ENCODE results near the gene ZNF85.
A peak's percentile ranks its signal among the peaks of the same experiment; 100 is the strongest.
"Not testable (repeated sequence)": the region's sequence is repeated elsewhere in the genome, so short reads cannot be mapped to it uniquely, and the experiment has no call there.

ZNF85 gene

DNA sequence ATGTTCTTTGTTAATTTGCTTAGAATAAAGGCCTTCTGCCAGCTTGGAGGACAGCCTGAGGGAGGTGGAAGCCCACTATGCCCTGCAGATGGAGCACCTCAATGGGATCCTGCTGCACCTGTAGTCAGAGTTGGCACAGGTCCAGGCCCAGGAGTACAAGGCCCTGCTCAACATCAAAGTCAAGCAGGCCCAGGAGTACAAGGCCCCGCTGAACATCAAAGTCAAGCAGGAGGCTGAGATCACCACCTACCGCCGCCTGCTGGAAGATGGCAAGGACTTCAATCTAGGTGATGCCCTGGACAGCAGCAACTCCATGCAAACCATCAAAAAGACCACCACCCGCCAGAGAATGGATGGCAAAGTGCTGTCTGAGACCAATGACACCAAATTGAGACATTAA is 41.7 kb downstream of the ZNF85 start:
- TF ChIP-seq SUZ12 (IDR thresholded peaks at IDR 0.05; ENCODE audit: extremely low read depth, insufficient read depth, insufficient read length): no peak
- no peak for TF ChIP-seq YY1 (IDR thresholded peaks at IDR 0.05; ENCODE audit: insufficient read depth, insufficient read length)
- Histone ChIP-seq H3K4me3 (ENCODE audit: insufficient read length, low read depth) (no peak overlapping the region), H3K27me3 (ENCODE audit: insufficient read depth, insufficient read length) (no peaks in the 10 kb centered on the region), H3K9me3 (ENCODE audit: insufficient read depth, low read length) (0 out of 2 replicates have a peak, but pooled peaks cover 3% of the 10 kb centered on the region), H3K36me3 (ENCODE audit: insufficient read depth, insufficient read length, low read length) (no peaks in the 10 kb centered on the region), H3K4me1 (ENCODE audit: insufficient read depth, insufficient read length) (no peaks in the 10 kb centered on the region), H3K9ac (ENCODE audit: insufficient read length, low read depth) (no peak overlapping the region)
- DNase-seq (ENCODE audit: low read depth, low spot score): no peak

GRCh38 chr19:20968092-20968491 is 45.0 kb downstream of the ZNF85 start:
- 0 out of 2 replicates have a peak, but pooled peaks cover 3% of the 10 kb centered on the region for H3K9me3 ChIP-seq (ENCODE audit: insufficient read depth, low read length)
- TF ChIP-seq ZNF274 (IDR thresholded peaks at IDR 0.05; ENCODE audit: low read depth, low read length) (no peak), YY1 (IDR thresholded peaks at IDR 0.05; ENCODE audit: insufficient read depth, insufficient read length) (no peak), SUZ12 (IDR thresholded peaks at IDR 0.05; ENCODE audit: extremely low read depth, insufficient read depth, insufficient read length) (no peak)
- no peak for DNase-seq (ENCODE audit: low read depth, low spot score)
- no peak overlapping the region for H3K9ac ChIP-seq (ENCODE audit: insufficient read length, low read depth)
- H3K36me3 ChIP-seq (ENCODE audit: insufficient read depth, insufficient read length, low read length): no peaks in the 10 kb centered on the region
- H3K27me3 ChIP-seq (ENCODE audit: insufficient read depth, insufficient read length): no peaks in the 10 kb centered on the region
- H3K4me1 ChIP-seq (ENCODE audit: insufficient read depth, insufficient read length): no peaks in the 10 kb centered on the region
- no peak overlapping the region for H3K4me3 ChIP-seq (ENCODE audit: insufficient read length, low read depth)

- no peak overlapping the region for H3K9ac ChIP-seq (ENCODE audit: insufficient read length, low read depth)
- H3K4me3 ChIP-seq (ENCODE audit: insufficient read length, low read depth): no peak overlapping the region
- TF ChIP-seq YY1 (IDR thresholded peaks at IDR 0.05; ENCODE audit: insufficient read depth, insufficient read length) (no peak), SUZ12 (IDR thresholded peaks at IDR 0.05; ENCODE audit: extremely low read depth, insufficient read depth, insufficient read length) (no peak), ZNF274 (IDR thresholded peaks at IDR 0.05; ENCODE audit: low read depth, low read length) (no peak)
- H3K4me1 ChIP-seq (ENCODE audit: insufficient read depth, insufficient read length): no peaks in the 10 kb centered on the region
- no peak for DNase-seq (ENCODE audit: low read depth, low spot score)
- no peaks in the 10 kb centered on the region for H3K9me3 ChIP-seq (ENCODE audit: insufficient read depth, low read length)
- no peaks in the 10 kb centered on the region for H3K36me3 ChIP-seq (ENCODE audit: insufficient read depth, insufficient read length, low read length)
- H3K27me3 ChIP-seq (ENCODE audit: insufficient read depth, insufficient read length): no peaks in the 10 kb centered on the region
Observed at GRCh38 chr19:20969498-20969897, 46.4 kb downstream of the ZNF85 start.

- Histone ChIP-seq H3K4me1 (ENCODE audit: insufficient read depth, insufficient read length) (no peaks in the 10 kb centered on the region), H3K4me3 (ENCODE audit: insufficient read length, low read depth) (no peak overlapping the region), H3K9me3 (ENCODE audit: insufficient read depth, low read length) (no peaks in the 10 kb centered on the region), H3K36me3 (ENCODE audit: insufficient read depth, insufficient read length, low read length) (no peaks in the 10 kb centered on the region), H3K9ac (ENCODE audit: insufficient read length, low read depth) (no peak overlapping the region), H3K27me3 (ENCODE audit: insufficient read depth, insufficient read length) (no peaks in the 10 kb centered on the region)
- TF ChIP-seq SUZ12 (IDR thresholded peaks at IDR 0.05; ENCODE audit: extremely low read depth, insufficient read depth, insufficient read length) (no peak), YY1 (IDR thresholded peaks at IDR 0.05; ENCODE audit: insufficient read depth, insufficient read length) (no peak), ZNF274 (IDR thresholded peaks at IDR 0.05; ENCODE audit: low read depth, low read length) (no peak)
- no peak for DNase-seq (ENCODE audit: low read depth, low spot score)
Observed at GRCh38 chr19:20969898-20970297, 46.8 kb downstream of the ZNF85 start.

DNA sequence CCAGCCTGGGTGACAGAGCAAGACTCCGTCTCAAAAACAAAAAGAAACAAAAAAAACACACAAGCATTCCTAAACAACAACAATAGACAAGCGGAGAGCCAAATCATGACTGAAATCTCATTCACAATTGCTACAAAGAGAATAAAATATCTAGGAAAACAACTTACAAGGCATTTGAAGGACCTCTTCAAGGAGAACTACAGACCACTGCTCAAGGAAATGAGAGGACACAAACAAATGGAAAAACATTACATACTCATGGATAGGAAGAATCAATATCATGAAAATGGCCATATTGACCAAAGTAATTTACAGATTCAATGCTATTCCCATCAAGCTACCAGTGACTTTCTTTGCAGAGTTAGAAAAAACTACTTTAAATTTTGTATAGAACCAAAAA is 69.7 kb downstream of the ZNF85 start:
- not testable (repeated sequence) for H3K9ac ChIP-seq (ENCODE audit: insufficient read length, low read depth); DNase-seq (ENCODE audit: low read depth, low spot score); H3K4me3 ChIP-seq (ENCODE audit: insufficient read length, low read depth)

GRCh38 chr19:20999731-21000352 is 76.8 kb downstream of the ZNF85 start:
- H3K27me3 ChIP-seq (ENCODE audit: insufficient read depth, insufficient read length): no peaks in the 10 kb centered on the region
- H3K4me1 ChIP-seq (ENCODE audit: insufficient read depth, insufficient read length): peaks cover 3% of the 10 kb centered on the region
- H3K9me3 ChIP-seq (ENCODE audit: insufficient read depth, low read length): no peaks in the 10 kb centered on the region
- TF ChIP-seq ZNF274 (IDR thresholded peaks at IDR 0.05; ENCODE audit: low read depth, low read length): no peak
- no peak for TF ChIP-seq SUZ12 (IDR thresholded peaks at IDR 0.05; ENCODE audit: extremely low read depth, insufficient read depth, insufficient read length)
- TF ChIP-seq YY1 (IDR thresholded peaks at IDR 0.05; ENCODE audit: insufficient read depth, insufficient read length): no peak
- DNase-seq (ENCODE audit: low read depth, low spot score): peak; percentile 97
- peak overlapping the region; percentile 84 for H3K9ac ChIP-seq (ENCODE audit: insufficient read length, low read depth)
- no peaks in the 10 kb centered on the region for H3K36me3 ChIP-seq (ENCODE audit: insufficient read depth, insufficient read length, low read length)
- peak overlapping the region; percentile 83 for H3K4me3 ChIP-seq (ENCODE audit: insufficient read length, low read depth)

More for the DNA sequence above, 69.7 kb downstream of the ZNF85 start:
- not testable (repeated sequence) for H3K27me3 ChIP-seq (ENCODE audit: insufficient read depth, insufficient read length); H3K9me3 ChIP-seq (ENCODE audit: insufficient read depth, low read length); H3K4me1 ChIP-seq (ENCODE audit: insufficient read depth, insufficient read length); H3K36me3 ChIP-seq (ENCODE audit: insufficient read depth, insufficient read length, low read length)
